ENCODE data around the gene FOSL2. TPM values are rescaled to one million over a fixed set of nuclear protein-coding genes. Genes with fewer than 3 reads are reported as not detected.

Gene FOSL2
- total and polyA plus RNA-seq, 10 of the 15 experiments (the other 5 are each of a cell fraction or from before 2014, with no cell fraction given) = 0.05 to 1.3 (median 0.34) TPM

DNA sequence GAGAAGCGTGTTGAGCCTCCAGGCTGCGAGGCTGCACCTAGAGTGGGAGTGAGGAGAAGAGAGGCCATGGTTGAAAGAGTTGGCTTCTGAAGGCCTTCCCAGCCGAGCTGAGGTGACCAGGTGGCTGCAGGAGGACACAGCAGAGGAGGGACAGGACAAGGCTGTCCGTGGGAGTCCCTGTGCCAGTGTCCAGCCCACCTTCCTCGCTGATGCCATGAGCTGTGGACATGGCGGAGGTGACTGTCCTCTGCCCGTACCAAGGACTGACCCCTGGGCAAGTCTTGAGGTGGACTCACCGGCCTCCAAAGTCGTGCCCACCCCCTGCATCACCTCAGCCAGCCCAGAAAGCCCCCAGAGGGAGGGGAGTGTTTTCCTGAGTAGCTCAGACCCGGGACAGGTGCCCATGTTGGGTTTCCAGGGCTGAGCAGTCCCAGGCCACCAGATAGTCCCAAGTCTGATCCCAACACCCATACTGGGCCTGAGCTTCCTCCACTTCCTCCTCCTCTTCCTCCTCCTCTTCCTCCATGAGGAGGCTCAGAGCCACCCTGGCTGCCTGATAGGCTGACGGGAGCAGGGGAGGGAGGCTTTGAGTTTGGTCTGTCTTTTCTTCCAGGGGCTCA lies 43.0 kb upstream of the FOSL2 start (continued):
- TF ChIP-seq, protein P1, sequence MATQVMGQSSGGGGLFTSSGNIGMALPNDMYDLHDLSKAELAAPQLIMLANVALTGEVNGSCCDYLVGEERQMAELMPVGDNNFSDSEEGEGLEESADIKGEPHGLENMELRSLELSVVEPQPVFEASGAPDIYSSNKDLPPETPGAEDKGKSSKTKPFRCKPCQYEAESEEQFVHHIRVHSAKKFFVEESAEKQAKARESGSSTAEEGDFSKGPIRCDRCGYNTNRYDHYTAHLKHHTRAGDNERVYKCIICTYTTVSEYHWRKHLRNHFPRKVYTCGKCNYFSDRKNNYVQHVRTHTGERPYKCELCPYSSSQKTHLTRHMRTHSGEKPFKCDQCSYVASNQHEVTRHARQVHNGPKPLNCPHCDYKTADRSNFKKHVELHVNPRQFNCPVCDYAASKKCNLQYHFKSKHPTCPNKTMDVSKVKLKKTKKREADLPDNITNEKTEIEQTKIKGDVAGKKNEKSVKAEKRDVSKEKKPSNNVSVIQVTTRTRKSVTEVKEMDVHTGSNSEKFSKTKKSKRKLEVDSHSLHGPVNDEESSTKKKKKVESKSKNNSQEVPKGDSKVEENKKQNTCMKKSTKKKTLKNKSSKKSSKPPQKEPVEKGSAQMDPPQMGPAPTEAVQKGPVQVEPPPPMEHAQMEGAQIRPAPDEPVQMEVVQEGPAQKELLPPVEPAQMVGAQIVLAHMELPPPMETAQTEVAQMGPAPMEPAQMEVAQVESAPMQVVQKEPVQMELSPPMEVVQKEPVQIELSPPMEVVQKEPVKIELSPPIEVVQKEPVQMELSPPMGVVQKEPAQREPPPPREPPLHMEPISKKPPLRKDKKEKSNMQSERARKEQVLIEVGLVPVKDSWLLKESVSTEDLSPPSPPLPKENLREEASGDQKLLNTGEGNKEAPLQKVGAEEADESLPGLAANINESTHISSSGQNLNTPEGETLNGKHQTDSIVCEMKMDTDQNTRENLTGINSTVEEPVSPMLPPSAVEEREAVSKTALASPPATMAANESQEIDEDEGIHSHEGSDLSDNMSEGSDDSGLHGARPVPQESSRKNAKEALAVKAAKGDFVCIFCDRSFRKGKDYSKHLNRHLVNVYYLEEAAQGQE (IDR thresholded peaks at IDR 0.05; ENCODE audit: low read depth, low read length) = no peak
- TF ChIP-seq ZNF207 (IDR thresholded peaks at IDR 0.05; ENCODE audit: borderline replicate concordance) = no peak
- no peak for TF ChIP-seq IKZF2 (IDR thresholded peaks at IDR 0.05)

DNA sequence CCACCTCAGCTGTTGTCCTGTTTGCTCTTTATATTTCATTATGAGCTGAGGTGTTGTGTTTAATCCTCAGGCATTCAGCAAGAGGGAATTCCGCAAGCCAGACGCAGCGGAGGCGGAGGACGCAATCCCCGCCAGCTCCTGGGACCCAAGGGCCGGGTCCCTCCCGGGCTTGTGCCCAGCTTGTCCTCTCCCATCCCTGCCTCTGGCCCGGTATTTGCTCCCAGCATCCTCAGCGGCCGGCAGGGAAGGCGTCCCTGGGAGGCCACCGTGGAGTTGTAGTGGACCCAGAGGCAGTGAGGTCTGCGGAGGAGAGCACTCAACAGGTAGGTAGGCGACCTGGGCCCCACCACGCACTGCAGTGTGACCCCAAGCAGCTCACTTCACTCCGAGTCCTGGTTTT lies 42.5 kb upstream of the FOSL2 start:
- intact Hi-C loops (cut with micrococcal nuclease; ENCODE audit: unreplicated experiment) = no loop called here
- Histone ChIP-seq H4K20me1 (ENCODE audit: control insufficient read depth, insufficient read depth) (no peaks in the 10 kb centered on the region), H2AFZ (ENCODE audit: control insufficient read depth, low read depth, low read length) (no peak overlapping the region), H3K9ac (ENCODE audit: control insufficient read depth, insufficient read depth, low read length) (no peak overlapping the region), H3K27ac (ENCODE audit: control insufficient read depth, insufficient read depth) (no peak overlapping the region), H3K4me3 (no peak overlapping the region), H3K36me3 (ENCODE audit: control insufficient read depth in 2 of 2, insufficient read depth in 2 of 2, low read length in 1 of 2) (no peaks in the 10 kb centered on the region), H3K27me3 (replicated peaks in 1 of 2; ENCODE audit: control insufficient read depth in 2 of 2, insufficient read depth in 2 of 2, low read length in 1 of 2) (no peaks in the 10 kb centered on the region), H3K79me2 (ENCODE audit: control insufficient read depth, insufficient read depth, low read length) (no peaks in the 10 kb centered on the region), H3K4me1 (ENCODE audit: control insufficient read depth, insufficient read depth, low read length) (no peaks in the 10 kb centered on the region), H3K9me3 (replicated peaks; ENCODE audit: control insufficient read depth, insufficient read depth, low read length) (no peaks in the 10 kb centered on the region), H3K4me2 (ENCODE audit: control insufficient read depth, insufficient read depth) (no peak overlapping the region)
- no peak for ATAC-seq
- no peak for FAIRE-seq
- POLR2A ChIA-PET = interaction anchor here (0.6 to 1.1 kb wide), 2 partner anchors 9 to 1551 kb away, joined by 3 read pairs; no protein-coding TSS in a partner anchor
- TF ChIP-seq RELA (IDR thresholded peaks at IDR 0.05; ENCODE audit: borderline replicate concordance, partially characterized antibody) = no peak
- TF ChIP-seq, protein P2, sequence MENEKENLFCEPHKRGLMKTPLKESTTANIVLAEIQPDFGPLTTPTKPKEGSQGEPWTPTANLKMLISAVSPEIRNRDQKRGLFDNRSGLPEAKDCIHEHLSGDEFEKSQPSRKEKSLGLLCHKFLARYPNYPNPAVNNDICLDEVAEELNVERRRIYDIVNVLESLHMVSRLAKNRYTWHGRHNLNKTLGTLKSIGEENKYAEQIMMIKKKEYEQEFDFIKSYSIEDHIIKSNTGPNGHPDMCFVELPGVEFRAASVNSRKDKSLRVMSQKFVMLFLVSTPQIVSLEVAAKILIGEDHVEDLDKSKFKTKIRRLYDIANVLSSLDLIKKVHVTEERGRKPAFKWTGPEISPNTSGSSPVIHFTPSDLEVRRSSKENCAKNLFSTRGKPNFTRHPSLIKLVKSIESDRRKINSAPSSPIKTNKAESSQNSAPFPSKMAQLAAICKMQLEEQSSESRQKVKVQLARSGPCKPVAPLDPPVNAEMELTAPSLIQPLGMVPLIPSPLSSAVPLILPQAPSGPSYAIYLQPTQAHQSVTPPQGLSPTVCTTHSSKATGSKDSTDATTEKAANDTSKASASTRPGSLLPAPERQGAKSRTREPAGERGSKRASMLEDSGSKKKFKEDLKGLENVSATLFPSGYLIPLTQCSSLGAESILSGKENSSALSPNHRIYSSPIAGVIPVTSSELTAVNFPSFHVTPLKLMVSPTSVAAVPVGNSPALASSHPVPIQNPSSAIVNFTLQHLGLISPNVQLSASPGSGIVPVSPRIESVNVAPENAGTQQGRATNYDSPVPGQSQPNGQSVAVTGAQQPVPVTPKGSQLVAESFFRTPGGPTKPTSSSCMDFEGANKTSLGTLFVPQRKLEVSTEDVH (IDR thresholded peaks at IDR 0.05; ENCODE audit: low read depth, partially characterized antibody) = no peak
- TF ChIP-seq SIX5 (IDR thresholded peaks at IDR 0.05; ENCODE audit: low read depth, low read length, severe bottlenecking) = no peak
- SMC1A ChIA-PET (ENCODE audit: uncharacterized antibody, unreplicated experiment) = no interaction called here
- CTCF ChIA-PET = no interaction called here
- RAD21 ChIA-PET (ENCODE audit: unreplicated experiment) = no interaction called here
- in situ Hi-C loops (cut with MboI) = no loop called here
- DNase-seq (ENCODE audit: low read depth, low spot score) = no peak
- BruUV-seq (replicated peaks) = no TSS peak
- WGBS (ENCODE audit: insufficient coverage, insufficient replicate concordance, low lambda C conversion rate, missing lambda C conversion rate) = 68% methylated on average over 17 of the region's 17 CpGs

Measured in GM12878 (cell line).